CD4-positive, alpha-beta T cell treated with Interleukin-2 at 100 ng/mL for 4 hours (primary cell): Measurements from ENCODE around the gene SOWAHA.

Experiments
- DNase-seq: peaks from one replicate; pipeline ENCODE4 v3.0.0-alpha.2; 2020; ENCODE audit warnings: low spot score

Gene SOWAHA

GRCh38 chr5:132812781-132813598 lies at the start of gene SOWAHA:
Gene SOWAHA, plus strand, starts transcription at chr5:132813302. Its CDS starts 320 bp downstream, at chr5:132813622.
- no peak for DNase-seq

DNA sequence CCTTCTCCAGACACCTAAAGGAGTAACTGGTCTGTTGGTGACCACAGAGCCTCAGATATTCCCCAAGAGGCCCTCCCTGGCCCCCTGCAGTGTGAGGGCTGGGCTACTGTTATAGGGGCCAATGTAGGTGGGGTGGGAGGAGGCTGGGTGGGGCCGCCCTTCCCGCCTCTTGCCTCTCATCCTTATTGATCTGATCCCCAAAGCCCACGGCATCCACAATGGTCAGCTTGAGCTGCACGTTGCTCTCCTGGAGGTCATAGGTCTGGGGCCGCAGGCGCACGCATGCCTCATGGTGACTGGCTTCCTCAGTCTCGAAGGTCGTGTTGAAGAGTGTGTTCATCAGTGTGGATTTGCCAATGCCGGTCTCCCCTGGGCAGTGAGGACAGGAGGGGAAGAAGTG lies 49.1 kb upstream of the SOWAHA start:
- DNase-seq = no peak

GRCh38 chr5:132764671-132765238 lies 48.3 kb upstream of the SOWAHA start:
- no peak for DNase-seq

- no peak for DNase-seq
Measured at GRCh38 chr5:132765311-132766019, 47.6 kb upstream of the SOWAHA start.

DNA sequence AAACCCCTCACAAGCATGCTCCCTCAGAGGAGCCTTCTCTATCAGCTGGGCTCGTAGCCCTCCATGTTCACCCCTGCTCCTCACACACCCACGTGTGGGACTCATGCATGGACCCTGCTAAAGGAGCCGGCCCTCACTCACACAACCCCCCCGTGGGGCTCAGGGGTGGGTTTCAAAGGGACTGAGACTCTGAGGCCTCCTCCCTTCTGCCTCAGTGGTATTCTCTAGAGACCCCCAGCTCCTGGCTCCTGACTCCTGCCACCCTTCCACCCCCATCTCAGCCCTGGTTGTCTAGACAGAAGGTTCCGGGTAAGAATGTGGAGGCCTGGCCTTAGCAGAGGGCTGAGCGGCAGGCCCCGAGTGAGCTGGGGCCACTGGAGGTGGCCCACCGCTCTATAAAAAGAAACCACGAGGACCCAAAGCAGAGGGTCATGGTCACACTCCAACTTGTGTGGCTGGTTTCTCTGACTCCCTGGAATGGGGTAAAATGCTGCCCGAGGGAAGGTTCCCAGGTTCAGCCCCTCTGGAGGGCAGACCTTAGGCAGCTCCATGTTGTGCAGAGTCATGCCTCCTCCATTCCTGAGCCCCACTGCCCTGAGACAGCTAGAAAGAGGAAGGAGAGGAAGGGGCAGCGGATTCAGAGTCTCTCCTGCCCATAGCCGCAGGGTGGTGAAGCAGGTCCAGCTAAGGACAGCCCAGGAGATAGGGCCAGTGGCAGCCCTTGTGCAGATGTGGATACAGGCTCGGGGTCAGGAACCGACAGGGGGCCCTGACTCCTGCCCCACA lies 46.9 kb upstream of the SOWAHA start:
- DNase-seq = no peak

DNA sequence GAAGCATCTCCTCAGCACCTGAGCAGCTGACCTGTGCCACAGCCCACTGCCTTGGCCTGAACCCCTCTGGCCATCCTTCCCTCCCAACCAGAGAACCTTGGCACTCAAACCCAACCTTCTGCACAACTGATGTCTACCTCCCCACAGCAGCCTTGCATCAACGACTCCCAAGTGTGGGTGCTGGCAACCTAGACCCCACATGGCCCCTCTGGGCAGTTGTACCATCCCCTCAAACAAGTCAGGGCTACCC lies 46.4 kb upstream of the SOWAHA start:
- no peak for DNase-seq

- no peak for DNase-seq
Measured at GRCh38 chr5:132767150-132767549, 46.0 kb upstream of the SOWAHA start.

GRCh38 chr5:132768485-132768868 lies 44.6 kb upstream of the SOWAHA start:
- no peak for DNase-seq

DNA sequence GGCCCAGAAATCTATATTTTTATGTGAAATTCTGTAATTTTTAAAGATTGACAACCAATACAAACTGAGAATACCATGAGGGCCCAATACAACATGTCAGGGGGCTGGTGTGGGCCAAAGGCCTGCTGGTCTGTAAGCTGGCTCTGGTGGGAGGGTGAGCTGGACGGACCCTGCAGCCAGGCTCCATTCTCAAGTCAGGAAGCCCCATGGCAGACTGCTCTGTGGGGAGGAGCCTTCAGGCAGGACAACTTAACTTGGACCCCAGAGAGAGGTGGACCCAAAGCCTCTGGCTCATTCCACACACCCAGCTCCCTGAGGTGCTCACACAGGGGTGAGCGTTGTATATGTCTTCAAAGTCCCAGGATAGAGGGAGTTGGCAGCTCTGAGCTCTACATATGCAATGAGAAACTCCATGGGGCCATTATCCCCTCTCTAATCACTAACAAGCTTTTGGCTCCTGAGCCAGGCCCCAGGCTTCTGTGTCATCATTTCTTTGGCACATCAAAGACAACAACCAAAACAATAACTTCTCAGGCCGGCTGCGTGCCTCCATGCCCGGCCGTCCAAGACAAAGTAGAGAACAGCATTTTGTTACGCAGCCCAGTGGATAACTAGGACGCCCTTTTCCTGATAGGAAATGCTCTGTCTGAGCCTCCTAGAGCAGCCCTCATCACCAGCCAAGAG lies 42.5 kb upstream of the SOWAHA start:
- no peak for DNase-seq

GRCh38 chr5:132771503-132771998 lies 41.6 kb upstream of the SOWAHA start:
- DNase-seq = no peak

- DNase-seq = no peak
Measured at GRCh38 chr5:132772291-132773070, 40.6 kb upstream of the SOWAHA start.

- DNase-seq = no peak
Measured at GRCh38 chr5:132773114-132773513, 40.0 kb upstream of the SOWAHA start.

DNA sequence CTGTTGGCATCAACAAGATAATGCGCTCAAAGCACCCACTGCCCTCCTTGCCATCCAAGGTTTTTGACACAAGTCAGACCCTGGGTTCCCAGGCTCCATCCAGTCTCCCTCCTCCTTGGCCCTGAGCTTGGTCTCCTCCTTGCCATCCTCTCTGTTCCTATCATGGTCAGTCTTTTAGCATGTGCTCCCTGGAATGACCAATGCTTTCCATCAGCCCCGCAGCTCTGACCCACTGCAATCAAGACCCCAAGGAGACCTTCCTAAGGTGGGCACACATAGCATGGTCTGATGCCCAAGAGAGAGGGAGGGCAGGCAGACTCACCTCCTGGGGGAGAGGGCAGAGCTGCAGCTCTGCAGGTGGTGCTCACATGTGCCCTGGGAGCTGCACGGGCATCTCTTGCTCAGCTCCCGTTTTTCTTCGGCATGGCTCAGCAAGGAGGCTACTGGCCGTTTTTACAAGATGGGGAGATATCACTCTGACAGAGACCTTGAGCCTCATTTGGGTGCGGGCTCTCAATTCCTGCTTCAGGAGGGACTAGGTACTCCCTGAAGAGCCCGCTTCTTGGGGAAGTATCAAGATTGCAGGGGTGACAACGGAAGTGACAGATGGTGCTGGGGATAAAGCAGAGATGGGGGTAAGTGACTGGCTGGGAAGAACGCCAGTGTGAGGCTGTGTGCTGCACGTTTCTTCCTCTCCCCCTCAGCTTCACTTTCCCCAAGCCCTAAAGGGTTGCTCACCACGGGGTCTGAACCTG lies 39.3 kb upstream of the SOWAHA start:
- no peak for DNase-seq

- DNase-seq = no peak
Measured at GRCh38 chr5:132774406-132774805, 38.7 kb upstream of the SOWAHA start.

DNA sequence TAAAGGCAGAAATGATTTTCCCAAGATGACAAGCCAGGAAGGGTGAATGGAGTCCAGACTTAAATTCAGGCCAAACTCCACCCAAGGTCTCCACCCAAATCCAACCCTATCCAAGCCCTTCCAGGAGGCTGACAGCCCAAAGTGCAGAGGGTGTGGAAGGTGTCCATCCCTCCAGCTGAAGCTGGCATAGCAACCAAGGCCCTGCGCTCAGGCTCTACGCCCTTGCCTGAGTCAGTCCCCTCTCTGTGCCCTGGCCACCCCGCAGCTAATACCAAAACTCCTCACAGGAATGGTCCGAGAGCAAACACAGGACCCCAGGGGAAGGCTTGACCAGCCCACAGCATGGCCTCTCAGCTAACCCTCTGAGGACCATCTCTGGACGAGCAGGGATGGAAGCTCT lies 38.2 kb upstream of the SOWAHA start:
- DNase-seq = no peak

DNA sequence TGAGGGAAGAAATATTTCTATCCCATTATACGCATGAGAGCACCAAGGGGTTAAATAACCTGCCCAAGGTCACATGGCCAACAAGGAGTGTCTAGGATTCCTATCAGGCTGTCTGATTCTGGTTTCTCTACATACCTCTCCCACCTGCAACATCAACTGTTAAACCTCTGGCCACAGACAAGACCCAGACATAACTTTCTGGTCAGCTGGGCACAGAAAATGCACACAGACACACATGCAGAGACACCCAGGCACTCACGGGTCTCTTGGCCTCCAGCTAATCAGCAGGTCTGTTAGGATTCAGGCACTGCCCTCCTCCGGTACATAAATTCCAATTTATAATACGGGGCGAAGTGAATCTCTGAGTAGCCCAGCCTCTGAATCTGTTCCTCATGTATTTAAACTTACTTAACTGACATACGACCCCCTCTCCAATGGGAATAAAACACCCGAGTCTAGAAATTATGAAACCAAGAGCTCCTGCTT lies 37.6 kb upstream of the SOWAHA start:
- no peak for DNase-seq

DNA sequence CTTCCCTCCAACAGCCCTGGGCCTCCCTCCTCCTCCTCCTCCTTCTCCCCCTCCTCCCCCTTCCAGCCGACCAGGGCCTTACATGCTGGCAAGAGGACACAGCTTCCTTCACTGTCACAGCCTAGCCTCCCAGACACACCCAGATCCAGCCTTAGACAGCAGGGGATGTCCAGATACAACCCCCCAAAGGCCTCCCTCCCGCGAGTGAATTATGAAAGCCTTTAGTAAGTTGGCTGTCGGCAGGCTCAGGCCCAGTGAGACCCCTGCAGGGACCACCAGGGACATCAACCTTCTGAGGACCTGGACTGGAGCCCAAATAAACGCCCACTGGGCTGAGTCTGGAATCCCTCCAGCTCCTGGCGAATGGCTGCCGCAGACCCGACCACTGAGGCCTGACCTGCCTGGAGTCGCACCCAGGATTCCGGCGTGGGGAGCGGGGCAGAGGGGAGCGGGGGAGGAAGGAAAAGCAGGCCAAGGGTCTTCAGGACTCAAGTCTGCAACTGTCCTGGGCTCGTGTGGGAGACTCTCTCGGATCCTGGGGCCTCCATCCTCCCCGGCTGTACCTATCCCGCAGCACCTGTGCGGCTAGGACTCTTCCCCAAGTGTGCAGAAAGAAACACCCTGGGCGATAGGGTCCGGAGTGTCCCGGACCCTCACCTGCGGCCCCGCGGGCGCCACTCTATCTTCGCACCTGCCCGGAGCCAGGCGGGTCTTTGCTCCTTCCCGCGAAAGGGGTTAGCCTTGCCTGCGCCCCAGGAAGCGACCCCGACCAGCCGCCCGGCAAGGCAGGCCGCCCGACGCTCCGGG lies 36.8 kb upstream of the SOWAHA start:
- DNase-seq = no peak

GRCh38 chr5:132776938-132777208 lies 36.2 kb upstream of the SOWAHA start:
- no peak for DNase-seq

DNA sequence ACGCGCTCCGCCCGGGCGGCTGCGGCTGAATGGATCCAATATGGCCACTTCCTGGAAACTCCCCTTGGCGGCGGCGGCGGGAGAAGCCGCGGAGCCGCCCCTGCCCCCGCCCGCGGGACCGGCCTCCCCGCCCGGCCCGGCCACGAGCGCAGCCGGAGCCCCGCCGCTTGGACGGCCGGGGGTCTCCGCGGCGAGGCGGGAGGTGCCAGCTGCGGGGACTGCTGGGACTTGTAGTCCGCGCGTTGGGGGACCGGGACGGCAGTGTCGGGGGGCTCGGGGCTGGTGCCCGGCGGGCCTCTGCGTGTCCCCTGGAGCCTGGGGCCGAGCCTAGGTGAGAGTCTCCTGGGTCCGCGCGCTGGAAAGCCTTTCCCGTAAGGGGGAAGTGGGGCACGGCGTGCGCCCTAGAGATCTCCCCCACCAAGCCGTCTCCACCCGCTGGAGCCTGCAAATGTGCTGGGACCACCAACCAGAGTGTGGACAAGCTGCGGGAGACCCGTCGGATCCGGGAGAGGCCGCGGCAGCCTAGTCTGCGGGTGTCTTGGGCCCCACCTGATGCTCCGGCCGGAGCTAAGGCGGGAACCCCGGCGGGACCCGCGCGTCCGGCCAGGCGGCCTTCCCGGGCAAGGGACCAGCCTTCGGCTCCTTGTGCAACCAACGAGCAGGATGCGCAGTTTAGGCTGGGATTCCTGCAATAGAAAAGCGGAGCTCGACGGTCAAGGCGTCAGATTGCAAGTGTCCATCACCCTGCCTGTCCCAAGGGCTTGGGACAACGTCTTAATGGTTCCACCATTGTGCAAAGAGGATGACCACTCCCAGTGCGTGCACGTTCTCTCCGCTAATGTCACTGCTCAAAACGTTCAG lies 35.7 kb upstream of the SOWAHA start, which contains the start of gene SEPTIN8:
Gene SEPTIN8, minus strand, starts transcription at position 31 of the 861 bp plus-strand sequence. CDS start 102 bp downstream, outside the sequence.
- DNase-seq = peak; percentile 32
